Thoracic aorta (tissue), 2 donors: ENCODE results near the gene RHOT1. TPM values are rescaled to one million over a fixed set of nuclear protein-coding genes. Genes with fewer than 3 reads are reported as not detected.
"Not testable (repeated sequence)": the region's sequence is repeated elsewhere in the genome, so short reads cannot be mapped to it uniquely, and the experiment has no call there.

Source experiments
- ATAC-seq: fragments of 150-250 bp; one replicate; pipeline ENCODE4 v1.8.0; 2017; ENCODE audit warnings: low read depth; ENCODE audit not compliant: insufficient number of reproducible peaks, low FRiP score
- DNase-seq: peaks from one replicate; pipeline ENCODE4 v3.0.0-alpha.2; 2020; ENCODE audit warnings: low spot score
- H3K27ac ChIP-seq, 2 donors: fragments of 200-600 bp; sonication (generic); 1 replicate in 1 of 2; 2 replicates in 1 of 2; pipeline ENCODE4 v1.5.1; 2016; ENCODE audit warnings: mild to moderate bottlenecking in 2 of 2, moderate library complexity in 2 of 2
- H3K27me3 ChIP-seq: fragments of 200-600 bp; sonication (generic); replicated peaks from 2 replicates; pipeline ENCODE4 v1.6.0; 2016; ENCODE audit warnings: mild to moderate bottlenecking; ENCODE audit not compliant: insufficient read depth
- H3K36me3 ChIP-seq: fragments of 200-600 bp; sonication (generic); one replicate; pipeline ENCODE4 v1.5.1; 2016
- H3K4me1 ChIP-seq, 2 donors: fragments of 200-600 bp; sonication (generic); 1 replicate in 1 of 2; 2 replicates in 1 of 2; pipeline versions ENCODE4 v1.5.1 to v1.6.0; 2016; ENCODE audit warnings: low read depth in 2 of 2, mild to moderate bottlenecking in 1 of 2; ENCODE audit not compliant: control insufficient read depth in 1 of 2
- H3K4me3 ChIP-seq: fragments of 200-600 bp; sonication (generic); 2 replicates; pipeline ENCODE4 v1.5.1; 2016; ENCODE audit warnings: mild to moderate bottlenecking
- H3K9me3 ChIP-seq: fragments of 200-600 bp; sonication (generic); 2 replicates; pipeline ENCODE4 v1.5.1; 2016
- total RNA-seq, 2 donors: library from RNA; depleted of rRNA; stranded (reverse); fragments of >200 nt; gene quantifications; one replicate each; pipeline versions ENCODE4 v1.1.0 to v1.2.3, GENCODE V29; 2016
- TF ChIP-seq, protein P1 (sequence below): fragments of 200-600 bp; sonication (generic); IDR thresholded peaks from one replicate; pipeline ENCODE4 v1.5.1; 2019; ENCODE audit warnings: antibody characterized with exemption

RHOT1 gene
- 10 to 100 TPM; 40.1 to 47.0 TPM for total RNA-seq

DNA sequence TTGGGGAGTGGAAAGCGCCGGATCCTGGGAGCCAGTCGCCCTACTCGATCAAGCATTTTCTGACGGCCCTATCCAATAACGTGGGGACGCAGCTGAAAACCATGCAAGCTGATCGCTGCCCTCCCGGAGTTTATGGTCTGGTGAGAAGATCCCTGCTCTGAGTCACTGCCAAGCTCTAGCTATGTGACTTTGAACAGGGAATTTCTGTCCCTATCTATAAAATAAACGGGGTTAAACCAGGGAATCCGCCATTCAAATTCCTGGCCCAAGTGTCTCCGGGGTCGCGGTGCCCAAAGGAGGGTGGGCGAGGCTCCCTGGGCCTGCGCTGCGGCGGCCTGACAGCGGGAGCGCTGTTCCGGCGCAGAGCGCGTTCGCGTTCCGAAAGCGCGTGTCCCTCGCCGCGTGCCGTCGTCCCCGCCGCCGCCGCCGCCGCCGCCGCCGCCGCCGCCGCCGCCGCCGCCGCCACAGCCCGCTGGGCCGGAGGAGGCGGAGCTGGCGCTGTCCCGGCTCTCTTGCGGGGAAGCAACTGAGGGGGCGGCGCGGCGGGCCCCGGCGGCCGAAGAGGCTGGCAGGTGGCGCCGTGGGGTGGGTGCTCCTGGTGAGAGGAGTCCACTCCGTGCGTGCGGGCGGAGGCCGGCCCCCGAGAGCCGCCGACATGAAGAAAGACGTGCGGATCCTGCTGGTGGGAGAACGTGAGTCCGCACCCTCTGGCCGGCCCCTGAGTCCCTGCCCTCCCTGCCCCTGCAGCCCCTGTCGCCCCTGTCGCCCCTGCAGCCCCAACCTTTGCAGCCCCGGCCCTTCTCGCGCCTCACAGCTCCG, at the start of gene RHOT1:
TSS of gene RHOT1 (plus strand) at position 465 of the 819 bp plus-strand sequence. CDS start at position 656, 191 bp downstream.
- ATAC-seq (peak; percentile 84), DNase-seq (peak; percentile 36)
- TF ChIP-seq, protein P1, sequence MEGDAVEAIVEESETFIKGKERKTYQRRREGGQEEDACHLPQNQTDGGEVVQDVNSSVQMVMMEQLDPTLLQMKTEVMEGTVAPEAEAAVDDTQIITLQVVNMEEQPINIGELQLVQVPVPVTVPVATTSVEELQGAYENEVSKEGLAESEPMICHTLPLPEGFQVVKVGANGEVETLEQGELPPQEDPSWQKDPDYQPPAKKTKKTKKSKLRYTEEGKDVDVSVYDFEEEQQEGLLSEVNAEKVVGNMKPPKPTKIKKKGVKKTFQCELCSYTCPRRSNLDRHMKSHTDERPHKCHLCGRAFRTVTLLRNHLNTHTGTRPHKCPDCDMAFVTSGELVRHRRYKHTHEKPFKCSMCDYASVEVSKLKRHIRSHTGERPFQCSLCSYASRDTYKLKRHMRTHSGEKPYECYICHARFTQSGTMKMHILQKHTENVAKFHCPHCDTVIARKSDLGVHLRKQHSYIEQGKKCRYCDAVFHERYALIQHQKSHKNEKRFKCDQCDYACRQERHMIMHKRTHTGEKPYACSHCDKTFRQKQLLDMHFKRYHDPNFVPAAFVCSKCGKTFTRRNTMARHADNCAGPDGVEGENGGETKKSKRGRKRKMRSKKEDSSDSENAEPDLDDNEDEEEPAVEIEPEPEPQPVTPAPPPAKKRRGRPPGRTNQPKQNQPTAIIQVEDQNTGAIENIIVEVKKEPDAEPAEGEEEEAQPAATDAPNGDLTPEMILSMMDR: peak; percentile 39
- H3K4me1 ChIP-seq: peaks cover 14 to 33% of the 10 kb centered on the region in 2 donors
- no peaks in the 10 kb centered on the region for H3K27me3 ChIP-seq
- H3K4me3 ChIP-seq: peak within 1 kb of the TSS; percentile 76
- peak within 1 kb of the TSS; percentile 77 to 87 for H3K27ac ChIP-seq
- no peaks in the 10 kb centered on the region for H3K36me3 ChIP-seq
- H3K9me3 ChIP-seq: no peaks in the 10 kb centered on the region

DNA sequence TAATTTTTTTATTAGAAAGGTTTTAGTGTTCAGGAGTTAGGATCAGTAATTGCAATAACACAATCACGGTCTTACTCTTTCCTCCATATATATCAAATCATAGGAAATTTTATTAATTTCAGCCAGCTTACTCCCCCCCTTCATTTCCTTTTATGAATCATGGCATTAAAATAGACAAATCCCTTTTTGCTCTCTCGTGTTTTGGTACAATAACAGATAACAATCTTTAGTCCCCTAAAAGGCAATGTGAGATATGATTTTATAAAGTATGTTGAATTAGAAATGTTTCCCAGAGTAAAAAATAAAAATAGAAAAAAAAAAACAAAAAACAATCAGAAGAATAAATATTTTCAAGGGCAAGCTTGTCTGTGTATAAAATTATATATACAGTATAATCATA, 42.6 kb upstream of the RHOT1 start:
- TF ChIP-seq, protein P1: no peak
- H3K4me1 ChIP-seq: no peaks in the 10 kb centered on the region
- no peaks in the 10 kb centered on the region for H3K27me3 ChIP-seq
- DNase-seq (no peak), ATAC-seq (no peak)
- no peaks in the 10 kb centered on the region for H3K36me3 ChIP-seq
- no peaks in the 10 kb centered on the region for H3K9me3 ChIP-seq
- no peak overlapping the region for H3K4me3 ChIP-seq
- no peak overlapping the region for H3K27ac ChIP-seq

DNA sequence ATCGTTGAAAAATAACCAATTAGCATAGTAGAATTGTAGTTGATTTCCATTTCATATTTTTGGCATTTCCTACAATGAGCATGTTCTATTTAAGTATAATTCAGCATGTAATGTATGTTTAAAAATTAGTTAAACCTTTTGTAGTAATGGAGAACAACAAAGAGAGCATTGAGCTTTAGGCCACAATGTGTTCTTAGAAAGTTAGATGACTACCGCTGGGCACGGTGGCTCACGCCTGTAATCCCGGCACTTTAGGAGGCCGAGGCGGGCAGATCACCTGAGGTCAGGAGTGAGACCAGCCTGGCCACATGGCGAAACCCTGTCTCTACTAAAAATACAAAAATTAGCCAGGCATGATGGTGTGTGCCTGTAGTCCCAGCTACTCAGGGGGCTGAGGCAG, 42.0 kb upstream of the RHOT1 start:
- DNase-seq, H3K4me1 ChIP-seq, H3K27me3 ChIP-seq, H3K27ac ChIP-seq, H3K36me3 ChIP-seq, H3K9me3 ChIP-seq, ATAC-seq, H3K4me3 ChIP-seq: not testable (repeated sequence)

DNA sequence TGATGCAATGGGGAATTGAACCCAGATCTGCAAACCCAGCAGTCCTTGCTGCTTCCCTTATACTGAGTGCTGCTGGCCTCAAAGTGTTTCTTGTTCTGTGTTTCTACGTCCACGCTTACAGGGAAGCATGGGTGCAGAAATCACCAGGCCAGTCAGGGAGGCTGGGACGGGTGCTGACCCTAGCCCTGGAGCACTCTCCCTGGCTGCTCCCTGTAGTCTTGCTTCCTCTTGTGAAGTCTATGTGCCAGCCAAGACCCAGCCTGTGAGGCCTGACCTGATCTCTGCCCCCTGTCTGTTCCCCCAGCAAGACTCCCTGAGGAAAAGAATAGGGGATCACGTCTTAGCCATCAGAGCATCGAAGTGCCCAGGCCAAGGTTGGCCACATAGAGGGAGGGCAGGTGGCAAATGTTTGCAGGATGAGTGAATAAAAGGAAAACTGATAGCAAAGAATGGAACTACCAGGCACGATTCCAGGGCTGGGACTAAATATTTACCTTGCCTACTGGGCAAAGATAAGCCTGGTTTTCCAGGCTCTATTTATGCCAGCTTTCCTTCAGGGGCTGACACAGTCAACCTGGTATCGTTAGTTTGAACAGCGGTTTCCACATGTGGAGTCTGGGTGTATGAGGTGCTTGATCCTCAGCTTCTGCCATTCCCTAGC, 41.2 kb upstream of the RHOT1 start:
- Histone ChIP-seq H3K27ac (no peak overlapping the region), H3K4me1 (no peaks in the 10 kb centered on the region), H3K36me3 (no peaks in the 10 kb centered on the region), H3K27me3 (no peaks in the 10 kb centered on the region), H3K9me3 (no peaks in the 10 kb centered on the region), H3K4me3 (no peak overlapping the region)
- TF ChIP-seq, protein P1: no peak
- DNase-seq (no peak), ATAC-seq (no peak)

DNA sequence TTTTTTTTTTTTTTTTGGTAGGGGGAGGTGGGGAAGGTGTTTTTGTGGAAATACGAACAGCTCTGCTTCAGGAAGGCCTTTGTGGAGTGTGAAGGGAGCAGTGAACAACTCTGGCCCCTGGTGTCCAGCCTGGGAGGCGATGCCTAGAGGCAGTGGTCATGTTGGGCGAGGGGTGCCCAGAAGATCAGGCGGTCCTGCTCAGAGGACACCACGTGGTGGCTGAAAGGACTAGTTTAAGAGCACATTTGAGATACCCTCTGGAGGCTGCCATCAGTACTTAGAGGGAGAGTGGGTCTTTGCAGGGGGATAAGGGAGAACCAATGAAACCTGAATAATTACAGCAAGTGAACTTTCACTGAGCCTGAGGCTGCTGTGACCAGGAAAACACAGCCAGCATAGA, 40.1 kb upstream of the RHOT1 start:
- Histone ChIP-seq H3K9me3 (no peaks in the 10 kb centered on the region), H3K4me1 (no peaks in the 10 kb centered on the region), H3K36me3 (no peaks in the 10 kb centered on the region), H3K27me3 (no peaks in the 10 kb centered on the region), H3K27ac (no peak overlapping the region), H3K4me3 (no peak overlapping the region)
- no peak for DNase-seq
- ATAC-seq: no peak
- TF ChIP-seq, protein P1: no peak
